Measurements from ENCODE around the gene LRRC17. TPM values are rescaled to one million over a fixed set of nuclear protein-coding genes. Genes with fewer than 3 reads are reported as not detected.

Gene LRRC17
- total RNA-seq, 1 experiment from 2014 or later, result 0.11 TPM

DNA sequence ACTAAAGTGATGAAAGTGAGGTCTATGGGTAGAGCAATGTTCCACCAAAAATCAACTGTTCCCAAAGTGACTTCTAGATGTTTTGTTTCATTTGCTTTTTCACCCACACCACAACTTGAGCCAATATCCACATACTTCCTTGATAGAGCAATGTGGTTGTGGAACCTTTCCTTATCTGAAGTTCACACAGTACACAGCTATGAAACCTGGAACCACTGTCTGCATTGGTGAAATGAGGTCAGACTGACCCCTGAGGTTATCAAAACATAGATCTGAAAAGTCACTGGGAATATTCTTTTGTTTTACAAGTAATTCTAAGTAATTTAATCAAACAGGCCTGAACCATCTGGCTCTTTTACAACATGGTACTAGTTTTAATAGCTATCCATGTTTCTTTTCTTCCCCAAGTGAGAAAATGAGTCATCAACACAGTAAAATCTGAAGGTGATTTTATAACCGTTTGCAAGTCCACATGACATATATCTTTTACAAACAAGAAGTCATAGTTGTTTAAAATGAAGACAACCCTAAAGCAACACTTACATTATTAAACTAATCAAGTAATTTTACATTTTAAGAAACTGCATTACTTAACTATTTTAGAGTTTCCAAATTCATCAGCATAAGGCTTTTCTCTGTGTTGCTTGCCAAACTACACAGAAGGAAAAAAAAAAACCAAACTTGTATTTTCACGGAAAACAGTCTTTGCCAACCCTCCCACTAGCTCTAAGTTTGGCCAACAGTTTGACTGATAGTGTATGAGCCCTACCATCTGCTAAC lies 80.3 kb downstream of the LRRC17 start:
- Histone ChIP-seq H3K27ac (ENCODE audit: low read length) (peak overlapping the region; percentile 86), H3K4me2 (ENCODE audit: low read length) (peak overlapping the region; percentile 56), H2AFZ (ENCODE audit: low read length) (no peak overlapping the region), H3K9me2 (replicated peaks; ENCODE audit: low read length) (no peaks in the 10 kb centered on the region), H3K79me2 (ENCODE audit: low read length) (no peaks in the 10 kb centered on the region), H3K27me3 (ENCODE audit: low read length) (no peaks in the 10 kb centered on the region), H3K4me3 (ENCODE audit: low read length) (no peak overlapping the region), H3K36me3 (ENCODE audit: low read depth, low read length) (no peaks in the 10 kb centered on the region), H3F3A (ENCODE audit: low read length, unreplicated experiment) (peaks cover 6% of the 10 kb centered on the region), H3K4me1 (ENCODE audit: insufficient read depth, low read length) (peaks cover 40% of the 10 kb centered on the region), H4K20me1 (ENCODE audit: low read length) (no peaks in the 10 kb centered on the region), H3K9ac (ENCODE audit: low read length) (no peak overlapping the region), H3K9me3 (ENCODE audit: low read length) (no peaks in the 10 kb centered on the region)
- ChIA-PET CTCF (no interaction called here), POLR2A (ENCODE audit: unreplicated experiment) (no interaction called here)
- intact Hi-C loops (cut with micrococcal nuclease), result loop anchor here (10.0 kb wide), 1 partner anchor 152 kb away; the partner anchor contains the start of gene NAPEPLD
- TF ChIP-seq CTCF (conservative IDR thresholded peaks at IDR 0.05; ENCODE audit: low read depth, low read length) (no peak), EZH2phosphoT487 (IDR thresholded peaks at IDR 0.05; ENCODE audit: borderline replicate concordance, low read length) (no peak), EZH2 (IDR thresholded peaks at IDR 0.05; ENCODE audit: low read length, unreplicated experiment) (no peak)
- peak; percentile 62 for DNase-seq
- BruUV-seq (replicated peaks), result no TSS peak
- peak; percentile 24 for ATAC-seq

DNA sequence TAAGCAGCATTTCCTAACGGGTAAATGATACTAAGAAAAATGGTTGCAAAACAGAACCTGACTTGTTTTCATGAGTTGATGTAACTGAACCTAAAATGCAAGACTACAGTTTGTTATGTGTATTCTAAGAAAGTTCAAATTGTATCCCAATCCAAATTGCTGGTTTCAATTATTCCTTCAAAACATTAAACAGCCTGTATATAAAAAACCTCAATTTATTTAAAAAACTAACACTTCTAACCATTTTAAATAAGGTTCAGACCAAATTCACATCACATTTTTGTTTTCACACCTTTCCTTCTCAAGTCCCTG lies 80.9 kb downstream of the LRRC17 start:
- intact Hi-C loops (cut with micrococcal nuclease), result loop anchor here (10.0 kb wide), 1 partner anchor 151 kb away; the partner anchor contains the start of gene NAPEPLD

More for the DNA sequence above, 80.9 kb downstream of the LRRC17 start:
- Histone ChIP-seq H3K36me3 (ENCODE audit: low read depth, low read length) (no peaks in the 10 kb centered on the region), H3K9me2 (replicated peaks; ENCODE audit: low read length) (no peaks in the 10 kb centered on the region), H3K4me2 (ENCODE audit: low read length) (peak overlapping the region; percentile 56; the same call in 1 of the 2 replicates), H3K27ac (ENCODE audit: low read length) (peak overlapping the region; percentile 86), H3K9me3 (ENCODE audit: low read length) (no peaks in the 10 kb centered on the region), H3K4me1 (ENCODE audit: insufficient read depth, low read length) (peaks cover 40% of the 10 kb centered on the region), H3K4me3 (ENCODE audit: low read length) (no peak overlapping the region), H3K9ac (ENCODE audit: low read length) (no peak overlapping the region), H2AFZ (ENCODE audit: low read length) (no peak overlapping the region), H3K79me2 (ENCODE audit: low read length) (no peaks in the 10 kb centered on the region), H3F3A (ENCODE audit: low read length, unreplicated experiment) (peaks cover 6% of the 10 kb centered on the region), H3K27me3 (ENCODE audit: low read length) (no peaks in the 10 kb centered on the region), H4K20me1 (ENCODE audit: low read length) (no peaks in the 10 kb centered on the region)
- ChIA-PET CTCF (no interaction called here), POLR2A (ENCODE audit: unreplicated experiment) (no interaction called here)
- ATAC-seq (no peak), DNase-seq (no peak)
- TF ChIP-seq EZH2 (IDR thresholded peaks at IDR 0.05; ENCODE audit: low read length, unreplicated experiment), result no peak
- TF ChIP-seq CTCF (conservative IDR thresholded peaks at IDR 0.05; ENCODE audit: low read depth, low read length), result no peak
- TF ChIP-seq EZH2phosphoT487 (IDR thresholded peaks at IDR 0.05; ENCODE audit: borderline replicate concordance, low read length), result no peak
- BruUV-seq (replicated peaks), result no TSS peak
